SK-N-SH treated with all-trans-retinoic acid at 6 μM for 48 hours (cell line): ENCODE data around the gene GPC5.

ENCODE experiments used
- ARNTL ChIP-seq: fragments of 450-650 bp; formaldehyde crosslinking; IDR thresholded peaks from 2 replicates; pipeline ENCODE4 v1.5.0; 2020; ENCODE audit warnings: low read depth, mild to moderate bottlenecking, moderate library complexity, borderline replicate concordance
- OSR1 ChIP-seq: fragments of 250-450 bp; sonication (Bioruptor Pico); IDR thresholded peaks from 2 replicates; pipeline ENCODE4 v1.8.0; 2022; ENCODE audit warnings: moderate library complexity, mild to moderate bottlenecking, inconsistent platforms
- TOX ChIP-seq: fragments of 250-450 bp; sonication (Bioruptor Pico); IDR thresholded peaks from 2 replicates; pipeline ENCODE4 v1.8.0; 2021; ENCODE audit warnings: mild to moderate bottlenecking, moderate library complexity, borderline replicate concordance
- ZFP3 ChIP-seq: fragments of 250-450 bp; sonication (Bioruptor Pico); IDR thresholded peaks from 2 replicates; pipeline ENCODE4 v1.5.0; 2020; ENCODE audit warnings: mild to moderate bottlenecking, moderate library complexity
- ZNF70 ChIP-seq: fragments of 450-650 bp; formaldehyde crosslinking; IDR thresholded peaks from 2 replicates; pipeline ENCODE4 v1.5.0; 2020; ENCODE audit warnings: mild to moderate bottlenecking, moderate library complexity
- TF ChIP-seq, protein P1 (sequence below): fragments of 250-450 bp; sonication (Bioruptor Pico); IDR thresholded peaks from 2 replicates; pipeline ENCODE4 v1.5.1; 2020; ENCODE audit warnings: low read depth, mild to moderate bottlenecking, moderate library complexity
- TF ChIP-seq, protein P2 (sequence below): fragments of 250-450 bp; sonication (Bioruptor Pico); IDR thresholded peaks from 2 replicates; pipeline ENCODE4 v1.5.0; 2020; ENCODE audit warnings: mild to moderate bottlenecking, moderate library complexity
- TF ChIP-seq, protein P3 (sequence below): fragments of 250-450 bp; sonication (Bioruptor Pico); IDR thresholded peaks from 2 replicates; pipeline ENCODE4 v1.8.0; 2020; ENCODE audit warnings: mild to moderate bottlenecking, moderate library complexity, borderline replicate concordance

DNA sequence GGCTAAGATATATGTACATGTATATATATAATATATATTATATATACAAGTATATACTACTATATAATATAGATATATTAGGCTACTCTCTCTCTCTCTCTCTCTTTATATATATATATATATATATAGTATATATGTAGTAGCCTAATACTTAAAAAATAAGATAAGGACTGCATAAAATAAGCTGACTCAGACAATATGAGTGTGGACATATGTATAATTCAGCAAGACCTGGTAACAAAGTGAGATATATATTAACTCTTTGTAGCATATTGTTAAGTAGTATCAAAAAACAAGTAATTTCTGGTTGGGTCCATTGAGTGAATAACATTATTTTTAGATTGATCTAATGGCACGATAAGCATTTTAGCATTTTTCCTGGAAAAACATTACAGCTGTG is 509.0 kb downstream of the GPC5 start:
- TF ChIP-seq, protein P1, sequence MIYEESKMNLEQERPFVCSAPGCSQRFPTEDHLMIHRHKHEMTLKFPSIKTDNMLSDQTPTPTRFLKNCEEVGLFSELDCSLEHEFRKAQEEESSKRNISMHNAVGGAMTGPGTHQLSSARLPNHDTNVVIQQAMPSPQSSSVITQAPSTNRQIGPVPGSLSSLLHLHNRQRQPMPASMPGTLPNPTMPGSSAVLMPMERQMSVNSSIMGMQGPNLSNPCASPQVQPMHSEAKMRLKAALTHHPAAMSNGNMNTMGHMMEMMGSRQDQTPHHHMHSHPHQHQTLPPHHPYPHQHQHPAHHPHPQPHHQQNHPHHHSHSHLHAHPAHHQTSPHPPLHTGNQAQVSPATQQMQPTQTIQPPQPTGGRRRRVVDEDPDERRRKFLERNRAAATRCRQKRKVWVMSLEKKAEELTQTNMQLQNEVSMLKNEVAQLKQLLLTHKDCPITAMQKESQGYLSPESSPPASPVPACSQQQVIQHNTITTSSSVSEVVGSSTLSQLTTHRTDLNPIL (CRISPR knock-in tag): no peak
- TF ChIP-seq ZFP3 (CRISPR knock-in tag) (no peak), ARNTL (no peak), OSR1 (CRISPR knock-in tag) (no peak), ZNF70 (no peak), TOX (CRISPR knock-in tag) (no peak)
- TF ChIP-seq, protein P2, sequence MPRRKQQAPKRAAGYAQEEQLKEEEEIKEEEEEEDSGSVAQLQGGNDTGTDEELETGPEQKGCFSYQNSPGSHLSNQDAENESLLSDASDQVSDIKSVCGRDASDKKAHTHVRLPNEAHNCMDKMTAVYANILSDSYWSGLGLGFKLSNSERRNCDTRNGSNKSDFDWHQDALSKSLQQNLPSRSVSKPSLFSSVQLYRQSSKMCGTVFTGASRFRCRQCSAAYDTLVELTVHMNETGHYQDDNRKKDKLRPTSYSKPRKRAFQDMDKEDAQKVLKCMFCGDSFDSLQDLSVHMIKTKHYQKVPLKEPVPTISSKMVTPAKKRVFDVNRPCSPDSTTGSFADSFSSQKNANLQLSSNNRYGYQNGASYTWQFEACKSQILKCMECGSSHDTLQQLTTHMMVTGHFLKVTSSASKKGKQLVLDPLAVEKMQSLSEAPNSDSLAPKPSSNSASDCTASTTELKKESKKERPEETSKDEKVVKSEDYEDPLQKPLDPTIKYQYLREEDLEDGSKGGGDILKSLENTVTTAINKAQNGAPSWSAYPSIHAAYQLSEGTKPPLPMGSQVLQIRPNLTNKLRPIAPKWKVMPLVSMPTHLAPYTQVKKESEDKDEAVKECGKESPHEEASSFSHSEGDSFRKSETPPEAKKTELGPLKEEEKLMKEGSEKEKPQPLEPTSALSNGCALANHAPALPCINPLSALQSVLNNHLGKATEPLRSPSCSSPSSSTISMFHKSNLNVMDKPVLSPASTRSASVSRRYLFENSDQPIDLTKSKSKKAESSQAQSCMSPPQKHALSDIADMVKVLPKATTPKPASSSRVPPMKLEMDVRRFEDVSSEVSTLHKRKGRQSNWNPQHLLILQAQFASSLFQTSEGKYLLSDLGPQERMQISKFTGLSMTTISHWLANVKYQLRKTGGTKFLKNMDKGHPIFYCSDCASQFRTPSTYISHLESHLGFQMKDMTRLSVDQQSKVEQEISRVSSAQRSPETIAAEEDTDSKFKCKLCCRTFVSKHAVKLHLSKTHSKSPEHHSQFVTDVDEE (CRISPR knock-in tag): no peak
- TF ChIP-seq, protein P3, sequence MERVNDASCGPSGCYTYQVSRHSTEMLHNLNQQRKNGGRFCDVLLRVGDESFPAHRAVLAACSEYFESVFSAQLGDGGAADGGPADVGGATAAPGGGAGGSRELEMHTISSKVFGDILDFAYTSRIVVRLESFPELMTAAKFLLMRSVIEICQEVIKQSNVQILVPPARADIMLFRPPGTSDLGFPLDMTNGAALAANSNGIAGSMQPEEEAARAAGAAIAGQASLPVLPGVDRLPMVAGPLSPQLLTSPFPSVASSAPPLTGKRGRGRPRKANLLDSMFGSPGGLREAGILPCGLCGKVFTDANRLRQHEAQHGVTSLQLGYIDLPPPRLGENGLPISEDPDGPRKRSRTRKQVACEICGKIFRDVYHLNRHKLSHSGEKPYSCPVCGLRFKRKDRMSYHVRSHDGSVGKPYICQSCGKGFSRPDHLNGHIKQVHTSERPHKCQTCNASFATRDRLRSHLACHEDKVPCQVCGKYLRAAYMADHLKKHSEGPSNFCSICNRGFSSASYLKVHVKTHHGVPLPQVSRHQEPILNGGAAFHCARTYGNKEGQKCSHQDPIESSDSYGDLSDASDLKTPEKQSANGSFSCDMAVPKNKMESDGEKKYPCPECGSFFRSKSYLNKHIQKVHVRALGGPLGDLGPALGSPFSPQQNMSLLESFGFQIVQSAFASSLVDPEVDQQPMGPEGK (CRISPR knock-in tag): no peak
